GM19455 (cell line): Measurements from ENCODE around the gene SLC35F4.

ENCODE experiments used
- ATAC-seq: cut with Tn5 transposase; IDR thresholded peaks from one replicate; pipeline ENCODE4 v1.9.1; 2021; ENCODE audit not compliant: unreplicated experiment

Gene SLC35F4

GRCh38 chr14:57637901-57638300 is 228.0 kb downstream of the SLC35F4 start:
- ATAC-seq: no peak

GRCh38 chr14:57634335-57634734 is 231.6 kb downstream of the SLC35F4 start:
- no peak for ATAC-seq

GRCh38 chr14:57632649-57633048 is 233.2 kb downstream of the SLC35F4 start:
- no peak for ATAC-seq

GRCh38 chr14:57617510-57617909 is 248.4 kb downstream of the SLC35F4 start:
- ATAC-seq: no peak

GRCh38 chr14:57612946-57613345 is 252.9 kb downstream of the SLC35F4 start:
- ATAC-seq: no peak

- no peak for ATAC-seq
These were observed 254.3 kb downstream of the SLC35F4 start for GRCh38 chr14:57611555-57612075.

- ATAC-seq: no peak
These were observed 255.3 kb downstream of the SLC35F4 start for GRCh38 chr14:57610631-57611030.

GRCh38 chr14:57609192-57610075 is 256.5 kb downstream of the SLC35F4 start:
- no peak for ATAC-seq

GRCh38 chr14:57607086-57607485 is 258.8 kb downstream of the SLC35F4 start:
- no peak for ATAC-seq

- no peak for ATAC-seq
These were observed 282.5 kb downstream of the SLC35F4 start for GRCh38 chr14:57583396-57583795.

- ATAC-seq: no peak
These were observed 283.1 kb downstream of the SLC35F4 start for GRCh38 chr14:57582746-57583145.

GRCh38 chr14:57578801-57579200 is 287.1 kb downstream of the SLC35F4 start:
- no peak for ATAC-seq

- no peak for ATAC-seq
These were observed 289.4 kb downstream of the SLC35F4 start for GRCh38 chr14:57576498-57576897.

GRCh38 chr14:57575482-57575881 is 290.4 kb downstream of the SLC35F4 start:
- ATAC-seq: no peak

GRCh38 chr14:57574617-57575288 is 291.1 kb downstream of the SLC35F4 start:
- no peak for ATAC-seq

GRCh38 chr14:57573173-57573572 is 292.7 kb downstream of the SLC35F4 start:
- no peak for ATAC-seq

GRCh38 chr14:57568554-57568953 is 297.3 kb downstream of the SLC35F4 start:
- no peak for ATAC-seq

- ATAC-seq: no peak
These were observed 298.7 kb downstream of the SLC35F4 start for GRCh38 chr14:57567220-57567619.

- peak; percentile 56 for ATAC-seq
These were observed 305.2 kb downstream of the SLC35F4 start for GRCh38 chr14:57560681-57561080.

GRCh38 chr14:57559576-57559975 is 306.3 kb downstream of the SLC35F4 start:
- ATAC-seq: no peak

- no peak for ATAC-seq
These were observed 316.0 kb downstream of the SLC35F4 start for GRCh38 chr14:57549765-57550420.
